ENCODE measurements around the gene PAK6.

Gene PAK6

DNA sequence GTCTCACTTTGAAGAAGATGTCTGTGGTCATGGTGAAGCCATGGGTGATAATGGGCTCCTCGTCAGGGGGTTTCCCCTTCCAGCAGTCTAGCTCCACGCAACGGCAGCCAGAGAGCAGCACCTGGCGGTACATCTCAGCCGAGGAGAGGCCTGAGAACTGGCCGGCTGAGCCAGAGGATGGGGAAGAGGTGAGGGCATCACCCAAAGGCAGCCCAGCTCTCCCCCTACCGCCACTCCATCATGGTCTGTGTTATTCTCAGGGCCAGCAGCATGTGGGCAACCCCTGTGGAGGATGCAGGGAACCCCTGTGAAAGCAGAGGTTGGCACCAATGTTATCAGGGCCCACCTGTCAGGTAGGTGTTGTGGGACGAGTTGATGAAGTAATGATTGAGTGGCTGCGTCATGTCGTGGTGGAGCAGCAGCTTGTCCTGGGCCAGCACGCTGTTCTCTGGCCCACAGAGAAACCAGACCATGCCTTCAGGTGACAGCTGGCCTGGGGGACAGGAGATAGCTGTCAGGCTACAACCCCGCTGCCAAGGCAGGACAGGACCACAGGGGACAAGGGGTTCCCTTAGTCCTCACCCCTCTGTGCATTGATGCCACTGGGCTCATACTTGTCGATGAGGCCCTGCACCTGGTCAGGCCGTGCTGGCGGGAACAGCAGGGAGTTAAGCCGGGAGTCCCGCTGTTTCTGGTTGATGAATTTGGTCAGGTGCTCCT lies 59.5 kb downstream of the PAK6 start:
- TF ChIP-seq, protein P1, sequence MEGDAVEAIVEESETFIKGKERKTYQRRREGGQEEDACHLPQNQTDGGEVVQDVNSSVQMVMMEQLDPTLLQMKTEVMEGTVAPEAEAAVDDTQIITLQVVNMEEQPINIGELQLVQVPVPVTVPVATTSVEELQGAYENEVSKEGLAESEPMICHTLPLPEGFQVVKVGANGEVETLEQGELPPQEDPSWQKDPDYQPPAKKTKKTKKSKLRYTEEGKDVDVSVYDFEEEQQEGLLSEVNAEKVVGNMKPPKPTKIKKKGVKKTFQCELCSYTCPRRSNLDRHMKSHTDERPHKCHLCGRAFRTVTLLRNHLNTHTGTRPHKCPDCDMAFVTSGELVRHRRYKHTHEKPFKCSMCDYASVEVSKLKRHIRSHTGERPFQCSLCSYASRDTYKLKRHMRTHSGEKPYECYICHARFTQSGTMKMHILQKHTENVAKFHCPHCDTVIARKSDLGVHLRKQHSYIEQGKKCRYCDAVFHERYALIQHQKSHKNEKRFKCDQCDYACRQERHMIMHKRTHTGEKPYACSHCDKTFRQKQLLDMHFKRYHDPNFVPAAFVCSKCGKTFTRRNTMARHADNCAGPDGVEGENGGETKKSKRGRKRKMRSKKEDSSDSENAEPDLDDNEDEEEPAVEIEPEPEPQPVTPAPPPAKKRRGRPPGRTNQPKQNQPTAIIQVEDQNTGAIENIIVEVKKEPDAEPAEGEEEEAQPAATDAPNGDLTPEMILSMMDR (IDR thresholded peaks at IDR 0.05; ENCODE audit: low read depth, low read length): no peak

GRCh38 chr15:40300367-40300766 lies 61.5 kb downstream of the PAK6 start:
- in situ Hi-C loops (cut with HindIII; ENCODE audit: low sequenced_read_pairs): no loop called here
- TF ChIP-seq, protein P1 (IDR thresholded peaks at IDR 0.05; ENCODE audit: low read depth, low read length): no peak
- no peak overlapping the region for H3K4me3 ChIP-seq (ENCODE audit: low read depth, low read length)
- DNase-seq (ENCODE audit: low read depth, low spot score): no peak

More for the DNA sequence above, 59.5 kb downstream of the PAK6 start:
- no peak overlapping the region for H3K4me3 ChIP-seq (ENCODE audit: low read depth, low read length)
- no peak for DNase-seq (ENCODE audit: low read depth, low spot score)
- in situ Hi-C loops (cut with HindIII; ENCODE audit: low sequenced_read_pairs): loop anchor here (25.0 kb wide), 1 partner anchor 114 kb away; the partner anchor contains the start of gene IVD

DNA sequence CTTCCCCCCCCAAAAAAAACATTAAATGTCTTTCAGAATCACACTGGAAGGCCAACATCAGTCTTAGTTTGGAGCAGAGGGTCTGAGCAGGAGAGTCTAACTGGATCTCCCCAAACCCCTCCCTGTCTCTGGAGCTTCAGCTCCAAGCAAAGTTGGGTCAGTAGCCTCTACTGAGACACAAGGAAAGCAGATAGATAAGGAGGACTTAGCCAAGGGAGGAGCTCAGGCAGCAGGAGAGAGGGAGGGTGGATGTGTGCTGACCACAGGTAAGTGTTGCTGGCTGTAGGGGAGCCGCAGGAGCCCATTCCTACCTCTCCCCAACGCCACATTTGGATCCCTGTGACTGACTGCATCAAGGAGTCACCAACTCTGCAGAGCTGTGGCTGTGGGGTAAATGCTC lies 61.9 kb downstream of the PAK6 start:
- in situ Hi-C loops (cut with HindIII; ENCODE audit: low sequenced_read_pairs): no loop called here
- TF ChIP-seq, protein P1 (IDR thresholded peaks at IDR 0.05; ENCODE audit: low read depth, low read length): no peak
- H3K4me3 ChIP-seq (ENCODE audit: low read depth, low read length): no peak overlapping the region
- no peak for DNase-seq (ENCODE audit: low read depth, low spot score)

- DNase-seq (ENCODE audit: low read depth, low spot score): no peak
- H3K4me3 ChIP-seq (ENCODE audit: low read depth, low read length): no peak overlapping the region
- in situ Hi-C loops (cut with HindIII; ENCODE audit: low sequenced_read_pairs): no loop called here
- TF ChIP-seq, protein P1 (IDR thresholded peaks at IDR 0.05; ENCODE audit: low read depth, low read length): no peak
Observed at GRCh38 chr15:40301467-40302179, 62.8 kb downstream of the PAK6 start.

DNA sequence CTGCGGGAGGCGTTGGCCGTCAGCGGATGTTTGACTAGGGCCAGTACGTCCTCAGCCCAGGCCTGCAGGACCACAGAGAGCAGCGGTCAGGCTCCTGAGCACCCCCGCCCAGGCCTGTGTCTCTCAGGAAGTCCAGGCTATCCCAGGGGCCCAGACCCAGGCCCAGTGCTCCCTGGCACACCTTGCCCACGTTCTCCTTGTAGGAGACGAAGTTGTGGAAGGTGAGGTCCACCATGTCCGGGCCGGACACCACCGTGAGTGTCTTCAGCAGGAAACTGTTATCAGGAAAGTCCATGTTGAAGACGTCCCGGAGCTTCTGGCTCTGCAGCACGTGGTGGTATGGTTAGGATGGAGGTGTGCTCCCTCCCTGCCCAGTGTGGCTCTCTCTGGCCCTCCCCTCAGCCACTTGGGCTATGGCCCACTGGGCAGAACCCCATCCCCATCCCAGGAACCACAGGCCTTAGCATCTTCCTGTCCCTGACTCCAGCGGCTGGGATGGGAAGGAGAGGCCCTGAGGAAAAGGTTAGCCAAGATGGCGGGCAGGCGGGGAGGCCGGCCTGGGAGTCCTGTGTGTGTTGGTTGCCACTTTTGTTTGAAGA lies 63.5 kb downstream of the PAK6 start:
- in situ Hi-C loops (cut with HindIII; ENCODE audit: low sequenced_read_pairs): no loop called here
- DNase-seq (ENCODE audit: low read depth, low spot score): no peak

GRCh38 chr15:40302981-40303380 lies 64.1 kb downstream of the PAK6 start:
- in situ Hi-C loops (cut with HindIII; ENCODE audit: low sequenced_read_pairs): no loop called here
- DNase-seq (ENCODE audit: low read depth, low spot score): no peak
- TF ChIP-seq, protein P1 (IDR thresholded peaks at IDR 0.05; ENCODE audit: low read depth, low read length): no peak
- no peak overlapping the region for H3K4me3 ChIP-seq (ENCODE audit: low read depth, low read length)

More for the DNA sequence above, 63.5 kb downstream of the PAK6 start:
- H3K4me3 ChIP-seq (ENCODE audit: low read depth, low read length): no peak overlapping the region
- TF ChIP-seq, protein P1 (IDR thresholded peaks at IDR 0.05; ENCODE audit: low read depth, low read length): no peak
